Raji (cell line): ENCODE results near the gene KRTAP2-3.
"Not testable (repeated sequence)": the region's sequence is repeated elsewhere in the genome, so short reads cannot be mapped to it uniquely, and the experiment has no call there.

Experiments used
- POLR2A ChIP-seq: IDR thresholded peaks from 2 replicates; pipeline ENCODE4 v1.6.1; 2011; ENCODE audit warnings: low read depth, low read length, control low read depth; ENCODE audit not compliant: insufficient read depth

Gene KRTAP2-3

GRCh38 chr17:41065829-41066624 is 6.1 kb upstream of the KRTAP2-3 start, which contains the start of gene KRTAP2-4:
TSS of gene KRTAP2-4 (minus strand) at chr17:41065879. CDS start at chr17:41065845, 34 bp downstream.
- TF ChIP-seq POLR2A: no peak

- no peak for TF ChIP-seq POLR2A
Measured at GRCh38 chr17:41064301-41064700, 4.4 kb upstream of the KRTAP2-3 start.

GRCh38 chr17:41063449-41063848 is 3.5 kb upstream of the KRTAP2-3 start:
- TF ChIP-seq POLR2A: no peak

- no peak for TF ChIP-seq POLR2A
Measured at GRCh38 chr17:41061964-41062363, 2.0 kb upstream of the KRTAP2-3 start.

GRCh38 chr17:41058741-41059140 is 1.2 kb downstream of the KRTAP2-3 start:
- no peak for TF ChIP-seq POLR2A

GRCh38 chr17:41057547-41057946 is 2.4 kb downstream of the KRTAP2-3 start:
- no peak for TF ChIP-seq POLR2A

- TF ChIP-seq POLR2A: not testable (repeated sequence)
Measured at GRCh38 chr17:41055130-41055529, 4.8 kb downstream of the KRTAP2-3 start, which contains the start of gene KRTAP2-2. TSS of gene KRTAP2-2 (minus strand) at chr17:41055230. CDS start at chr17:41055211, 19 bp downstream.

- no peak for TF ChIP-seq POLR2A
Measured at GRCh38 chr17:41054025-41054424, 5.9 kb downstream of the KRTAP2-3 start.

- TF ChIP-seq POLR2A: no peak
Measured at GRCh38 chr17:41052566-41052965, 7.3 kb downstream of the KRTAP2-3 start.

- no peak for TF ChIP-seq POLR2A
Measured at GRCh38 chr17:41049110-41049509, 10.8 kb downstream of the KRTAP2-3 start.

- no peak for TF ChIP-seq POLR2A
Measured at GRCh38 chr17:41048441-41048840, 11.5 kb downstream of the KRTAP2-3 start.

GRCh38 chr17:41046735-41047465 is 13.0 kb downstream of the KRTAP2-3 start, which contains the start of gene KRTAP2-1:
TSS of gene KRTAP2-1 (minus strand) at chr17:41047316. CDS start at chr17:41047267, 49 bp downstream.
- TF ChIP-seq POLR2A: not testable (repeated sequence)

- no peak for TF ChIP-seq POLR2A
Measured at GRCh38 chr17:41042953-41043352, 17.0 kb downstream of the KRTAP2-3 start.

GRCh38 chr17:41040783-41041571 is 18.9 kb downstream of the KRTAP2-3 start, which contains the start of gene KRTAP1-1:
TSS of gene KRTAP1-1 (minus strand) at chr17:41041450. CDS start at chr17:41041397, 53 bp downstream.
- TF ChIP-seq POLR2A: not testable (repeated sequence)

GRCh38 chr17:41037853-41038350 is 22.0 kb downstream of the KRTAP2-3 start:
- no peak for TF ChIP-seq POLR2A

GRCh38 chr17:41034346-41034935 is 25.5 kb downstream of the KRTAP2-3 start, which contains the start of gene KRTAP1-3:
TSS of gene KRTAP1-3 (minus strand) at chr17:41034874. CDS start at chr17:41034821, 53 bp downstream.
- TF ChIP-seq POLR2A: not testable (repeated sequence)
